Measurements from ENCODE around the gene CCNF.

GRCh38 chr16:2473999-2474876 lies 45.0 kb downstream of the CCNF start:
- TF ChIP-seq CTCF (IDR thresholded peaks at IDR 0.05) (peak; percentile 86), POLR2AphosphoS5 (IDR thresholded peaks at IDR 0.05; ENCODE audit: low read depth, low read length) (no peak; the same call in 1 of the 2 replicates), REST (IDR thresholded peaks at IDR 0.05; ENCODE audit: insufficient read depth in 1 of 2, low read depth in 2 of 2, low read length in 1 of 2) (no peak)

Data from Panc1 (cell line).